B cell (primary cell): ENCODE data around the gene RMI2.

Experiments used
- CTCF ChIP-seq: fragments of 200-600 bp; IDR thresholded peaks from one replicate; pipeline ENCODE4 v1.8.0; 2022; ENCODE audit warnings: antibody characterized with exemption, mild to moderate bottlenecking
- EZH2 ChIP-seq: IDR thresholded peaks from 2 replicates; pipeline ENCODE4 v1.6.1; 2012; ENCODE audit warnings: borderline replicate concordance, low read depth, mild to moderate bottlenecking, moderate library complexity, low read length; ENCODE audit not compliant: insufficient read depth, poor library complexity, severe bottlenecking

GRCh38 chr16:11302977-11303376, 42.3 kb upstream of the RMI2 start:
- no peak for TF ChIP-seq CTCF
- no peak for TF ChIP-seq EZH2
